ENCODE results near the gene BAZ1B.

DNA sequence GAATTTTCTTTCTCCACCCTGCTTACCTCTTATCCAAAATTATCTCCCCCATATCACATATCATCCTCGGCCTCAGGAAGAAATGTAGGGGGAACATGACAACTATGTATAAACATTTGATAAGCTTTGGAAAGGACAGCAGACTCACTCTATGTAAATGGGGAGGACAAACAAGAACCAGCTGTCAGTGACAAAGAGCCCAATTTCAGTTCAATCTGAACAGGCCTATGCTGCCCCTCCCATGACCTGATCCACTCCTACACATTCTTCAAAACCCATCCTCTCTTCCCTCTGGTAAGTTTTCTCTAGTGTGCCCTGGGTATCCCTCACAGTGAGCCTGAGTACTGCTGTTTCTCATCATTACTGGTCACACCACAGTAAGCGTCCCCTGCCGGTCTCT is 67.7 kb downstream of the BAZ1B start:
- TF ChIP-seq POLR2A (IDR thresholded peaks at IDR 0.05): no peak
- TF ChIP-seq CTCF (IDR thresholded peaks at IDR 0.05 in 4 of 5, conservative IDR thresholded peaks at IDR 0.05 in 1 of 5): no peak
